ENCODE results near the gene EML1. TPM values are rescaled to one million over a fixed set of nuclear protein-coding genes. Genes with fewer than 3 reads are reported as not detected.

EML1 gene
- total RNA-seq, 1 experiment from 2014 or later = 12.0 TPM

GRCh38 chr14:99792210-99792535 is 1.0 kb upstream of the EML1 start:
- H3K4me3 ChIP-seq (ENCODE audit: low read length) = peak overlapping the region; percentile 65

GRCh38 chr14:99792551-99793212 is 531 bp upstream of the EML1 start:
- ATAC-seq (peak; percentile 9), DNase-seq (no peak)
- BruUV-seq (replicated peaks) = TSS peak; percentile 86
- no peaks in the 10 kb centered on the region for H3K9me3 ChIP-seq (ENCODE audit: low read length)
- peak overlapping the region; percentile 88 for H3K4me2 ChIP-seq (ENCODE audit: low read length)
- H3K4me3 ChIP-seq (ENCODE audit: low read length) = peak overlapping the region; percentile 65
- CTCF ChIA-PET = interaction anchor here (0.6 to 1.0 kb wide), 2 partner anchors 34 to 103 kb away, joined by 3 to 7 read pairs; no protein-coding TSS in a partner anchor
- H3K27me3 ChIP-seq (ENCODE audit: low read length) = no peaks in the 10 kb centered on the region
- H3K9me2 ChIP-seq (replicated peaks; ENCODE audit: low read length) = no peaks in the 10 kb centered on the region
- H4K20me1 ChIP-seq (ENCODE audit: low read length) = 0 out of 2 replicates have a peak, but pooled peaks cover 4% of the 10 kb centered on the region
- POLR2A ChIA-PET (ENCODE audit: unreplicated experiment) = interaction anchor here (0.5 to 0.6 kb wide), 4 partner anchors 10 to 109 kb away, joined by 3 to 12 read pairs (median 4); partner anchors contain the start of gene CYP46A1
- no peaks in the 10 kb centered on the region for H3K36me3 ChIP-seq (ENCODE audit: low read depth, low read length)
- peaks cover 20% of the 10 kb centered on the region for H3K4me1 ChIP-seq (ENCODE audit: insufficient read depth, low read length)
- intact Hi-C loops (cut with micrococcal nuclease) = loop anchor here (2.0 kb wide), 1 partner anchor 36 kb away; no protein-coding TSS in a partner anchor
- no peak for TF ChIP-seq EZH2 (IDR thresholded peaks at IDR 0.05; ENCODE audit: low read length, unreplicated experiment)
- no peak for TF ChIP-seq CTCF (conservative IDR thresholded peaks at IDR 0.05; ENCODE audit: low read depth, low read length)
- TF ChIP-seq EZH2phosphoT487 (IDR thresholded peaks at IDR 0.05; ENCODE audit: borderline replicate concordance, low read length) = no peak
- peak overlapping the region; percentile 87 for H2AFZ ChIP-seq (ENCODE audit: low read length)
- H3K27ac ChIP-seq (ENCODE audit: low read length) = no peak overlapping the region
- peaks cover 17% of the 10 kb centered on the region for H3K79me2 ChIP-seq (ENCODE audit: low read length)
- H3F3A ChIP-seq (ENCODE audit: low read length, unreplicated experiment) = peaks cover 4% of the 10 kb centered on the region
- peak overlapping the region; percentile 48 for H3K9ac ChIP-seq (ENCODE audit: low read length)

More at GRCh38 chr14:99792210-99792535, 1.0 kb upstream of the EML1 start:
- no peaks in the 10 kb centered on the region for H3K9me3 ChIP-seq (ENCODE audit: low read length)
- intact Hi-C loops (cut with micrococcal nuclease) = loop anchor here (2.0 kb wide), 1 partner anchor 35 kb away; no protein-coding TSS in a partner anchor
- CTCF ChIA-PET = no interaction called here
- no peaks in the 10 kb centered on the region for H3K9me2 ChIP-seq (replicated peaks; ENCODE audit: low read length)
- DNase-seq = peak; percentile 27
- POLR2A ChIA-PET (ENCODE audit: unreplicated experiment) = no interaction called here
- peak overlapping the region; percentile 87 for H2AFZ ChIP-seq (ENCODE audit: low read length)
- no peaks in the 10 kb centered on the region for H3K27me3 ChIP-seq (ENCODE audit: low read length)
- no TSS peak for BruUV-seq (replicated peaks)
- H3K9ac ChIP-seq (ENCODE audit: low read length) = no peak overlapping the region
- H3K36me3 ChIP-seq (ENCODE audit: low read depth, low read length) = no peaks in the 10 kb centered on the region
- H3K27ac ChIP-seq (ENCODE audit: low read length) = no peak overlapping the region
- H3K4me2 ChIP-seq (ENCODE audit: low read length) = peak overlapping the region; percentile 88
- no peak for ATAC-seq
- peaks cover 16% of the 10 kb centered on the region for H3K79me2 ChIP-seq (ENCODE audit: low read length)
- TF ChIP-seq EZH2phosphoT487 (IDR thresholded peaks at IDR 0.05; ENCODE audit: borderline replicate concordance, low read length) (no peak), EZH2 (IDR thresholded peaks at IDR 0.05; ENCODE audit: low read length, unreplicated experiment) (no peak), CTCF (conservative IDR thresholded peaks at IDR 0.05; ENCODE audit: low read depth, low read length) (no peak)
- peaks cover 20% of the 10 kb centered on the region for H3K4me1 ChIP-seq (ENCODE audit: insufficient read depth, low read length)
- H4K20me1 ChIP-seq (ENCODE audit: low read length) = 0 out of 2 replicates have a peak, but pooled peaks cover 4% of the 10 kb centered on the region
- peaks cover 4% of the 10 kb centered on the region for H3F3A ChIP-seq (ENCODE audit: low read length, unreplicated experiment)

Data from PC-3 (cell line).